NCI-H1092 (cell line): Measurements from ENCODE around the gene PEPD.

Source experiments
- DNase-seq: peaks from one replicate; lab custom pipeline; 2025; lab: John Stamatoyannopoulos, UW

PEPD gene

GRCh38 chr19:33458171-33458633 is 63.4 kb downstream of the PEPD start:
- no peak for DNase-seq

GRCh38 chr19:33456845-33457220 is 64.8 kb downstream of the PEPD start:
- no peak for DNase-seq

DNA sequence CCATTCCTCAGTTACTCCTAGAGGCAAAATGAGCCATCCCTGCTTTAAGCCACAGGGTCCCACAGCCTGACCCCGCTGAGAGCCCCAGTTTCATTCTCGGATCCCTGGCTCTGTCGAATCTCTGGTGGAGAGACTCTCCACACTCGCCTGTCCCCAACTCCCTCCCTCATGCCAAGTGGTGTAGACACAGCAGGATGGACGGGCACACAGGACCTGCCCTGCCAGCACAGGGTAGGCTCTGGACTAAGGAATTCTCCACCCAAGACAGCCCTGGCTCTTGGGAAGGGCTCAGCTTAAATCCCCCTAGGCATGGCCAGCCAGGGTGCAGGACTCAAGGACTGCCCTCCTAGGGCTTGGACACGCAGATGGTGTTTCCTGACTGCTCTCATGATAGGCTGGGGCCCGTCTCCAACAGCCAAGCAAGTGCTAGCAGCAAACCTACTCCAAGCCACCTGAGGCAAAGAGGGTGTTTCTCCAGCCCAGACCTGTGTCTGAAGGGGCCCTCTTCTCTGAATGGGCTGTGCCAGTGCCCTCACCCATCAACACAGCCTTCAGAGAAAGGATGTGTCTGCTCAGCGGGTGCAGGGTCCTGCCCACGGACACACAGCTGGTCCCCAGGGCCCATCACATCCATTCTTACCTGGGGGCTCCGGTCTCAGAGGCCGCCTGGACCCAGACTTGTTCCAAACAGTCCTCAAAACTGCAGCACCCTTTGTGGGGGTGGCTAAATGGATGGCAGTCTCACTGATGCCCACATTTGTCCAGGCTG is 65.3 kb downstream of the PEPD start:
- no peak for DNase-seq

DNA sequence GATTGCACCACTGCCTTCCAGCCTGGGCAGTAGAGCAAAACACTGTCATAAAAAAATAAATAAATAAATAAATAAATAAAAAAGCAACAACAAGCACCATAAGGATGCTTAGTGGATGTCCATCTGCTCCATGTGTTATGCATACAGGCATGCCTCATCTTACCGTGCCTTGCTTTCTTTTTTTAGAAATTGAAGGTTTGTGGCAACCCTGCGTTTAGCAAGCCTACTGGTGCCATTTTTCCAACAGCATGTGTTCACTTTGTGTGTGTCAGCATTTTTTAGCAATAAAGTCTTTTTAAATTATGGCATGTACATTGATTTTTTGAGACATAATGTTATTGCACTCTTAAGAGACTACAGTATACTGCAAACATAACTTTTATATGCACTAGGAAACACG is 68.3 kb downstream of the PEPD start:
- DNase-seq: no peak

DNA sequence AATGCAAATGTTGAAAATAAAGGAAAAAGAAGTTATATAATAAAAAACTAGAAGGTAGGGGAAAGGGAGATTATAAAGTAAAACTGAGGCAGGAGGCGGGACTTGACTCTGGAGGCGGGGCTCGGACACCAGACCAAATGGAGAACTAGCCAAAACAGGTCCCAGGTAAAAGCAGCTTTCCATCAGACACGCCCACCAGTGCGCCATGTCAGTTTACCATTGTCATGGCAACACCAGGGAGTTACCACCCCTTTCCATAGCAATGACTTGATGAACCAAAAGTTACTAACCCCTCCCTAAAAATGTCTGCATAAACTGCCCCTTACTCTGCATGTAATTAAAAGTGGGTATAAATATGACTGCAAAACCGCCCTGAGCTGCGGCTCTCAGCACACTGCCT is 70.9 kb downstream of the PEPD start:
- no peak for DNase-seq

DNA sequence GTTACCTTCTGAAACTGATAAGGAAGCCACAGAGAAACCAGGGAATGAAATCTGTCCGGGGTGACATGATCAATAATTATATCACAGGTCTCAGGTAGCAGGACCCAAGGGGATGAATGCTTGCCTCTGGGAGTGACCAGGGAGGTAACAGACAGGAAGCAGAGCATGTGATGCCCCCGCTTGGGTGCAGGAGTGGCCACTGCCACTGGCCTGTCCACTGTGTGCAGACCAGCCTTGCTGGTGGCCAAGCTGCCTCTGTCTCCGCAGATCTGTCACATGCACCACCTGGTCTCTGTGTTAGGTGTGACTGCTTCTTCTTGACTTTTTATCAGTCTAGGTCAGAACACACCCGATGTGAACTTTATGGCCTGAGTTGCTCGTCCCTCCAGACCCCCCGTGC is 71.8 kb downstream of the PEPD start:
- no peak for DNase-seq

DNA sequence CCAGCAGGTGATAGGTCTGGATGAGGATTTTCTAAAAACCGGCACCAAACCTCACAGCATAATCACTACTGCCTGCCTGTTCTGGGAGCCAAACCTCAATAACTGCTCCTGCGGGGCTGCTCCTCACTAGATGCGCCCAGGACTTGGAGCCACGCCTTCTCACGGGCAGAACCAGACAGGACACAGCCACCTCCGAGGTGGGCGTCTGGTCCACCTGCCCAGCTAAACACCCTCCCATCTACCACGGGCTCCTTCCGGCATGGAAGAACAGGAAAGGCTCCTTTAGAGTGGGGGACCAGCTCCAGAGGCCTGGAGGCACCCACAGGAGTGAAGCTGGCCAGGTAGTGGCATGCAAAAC is 73.5 kb downstream of the PEPD start:
- DNase-seq: no peak

DNA sequence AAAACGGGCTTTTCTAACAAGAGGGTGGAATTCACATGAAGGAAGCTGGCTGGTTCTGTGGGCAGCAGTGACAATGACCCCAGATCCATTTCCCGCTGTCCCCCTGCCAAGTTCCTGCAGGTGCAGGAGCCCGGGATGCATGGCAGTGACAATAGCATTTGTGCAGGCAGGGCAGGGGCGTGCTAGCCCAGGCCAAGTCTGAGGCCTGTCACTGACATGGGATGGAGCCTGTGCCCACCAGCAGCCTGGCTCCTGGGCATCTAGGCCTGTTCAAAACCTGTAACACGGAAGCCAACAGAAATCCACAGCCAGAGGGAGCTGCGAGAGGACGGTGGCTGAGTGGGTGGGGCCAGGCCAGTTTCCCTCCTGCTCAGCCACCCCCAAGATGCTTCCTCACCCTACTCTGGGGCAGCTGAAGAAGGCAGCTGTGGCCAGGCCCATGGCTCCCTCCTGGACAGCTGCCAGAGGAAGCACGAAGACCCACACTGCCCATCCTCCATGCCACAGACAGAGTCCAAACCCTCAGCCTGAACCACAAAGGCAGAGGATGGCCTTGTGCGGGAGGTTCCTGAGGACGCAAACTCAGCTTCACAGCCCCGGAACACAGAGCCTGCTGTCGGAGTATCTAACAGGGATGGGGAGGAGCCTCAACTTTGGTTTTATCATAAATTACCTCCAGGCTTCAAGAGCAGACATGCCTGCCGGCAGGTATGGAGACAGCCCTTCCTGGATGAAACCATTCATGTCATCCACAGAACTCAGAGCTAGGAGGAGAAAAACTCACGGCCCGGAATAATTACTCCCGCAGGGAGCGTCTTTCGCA is 74.0 kb downstream of the PEPD start:
- DNase-seq: no peak

DNA sequence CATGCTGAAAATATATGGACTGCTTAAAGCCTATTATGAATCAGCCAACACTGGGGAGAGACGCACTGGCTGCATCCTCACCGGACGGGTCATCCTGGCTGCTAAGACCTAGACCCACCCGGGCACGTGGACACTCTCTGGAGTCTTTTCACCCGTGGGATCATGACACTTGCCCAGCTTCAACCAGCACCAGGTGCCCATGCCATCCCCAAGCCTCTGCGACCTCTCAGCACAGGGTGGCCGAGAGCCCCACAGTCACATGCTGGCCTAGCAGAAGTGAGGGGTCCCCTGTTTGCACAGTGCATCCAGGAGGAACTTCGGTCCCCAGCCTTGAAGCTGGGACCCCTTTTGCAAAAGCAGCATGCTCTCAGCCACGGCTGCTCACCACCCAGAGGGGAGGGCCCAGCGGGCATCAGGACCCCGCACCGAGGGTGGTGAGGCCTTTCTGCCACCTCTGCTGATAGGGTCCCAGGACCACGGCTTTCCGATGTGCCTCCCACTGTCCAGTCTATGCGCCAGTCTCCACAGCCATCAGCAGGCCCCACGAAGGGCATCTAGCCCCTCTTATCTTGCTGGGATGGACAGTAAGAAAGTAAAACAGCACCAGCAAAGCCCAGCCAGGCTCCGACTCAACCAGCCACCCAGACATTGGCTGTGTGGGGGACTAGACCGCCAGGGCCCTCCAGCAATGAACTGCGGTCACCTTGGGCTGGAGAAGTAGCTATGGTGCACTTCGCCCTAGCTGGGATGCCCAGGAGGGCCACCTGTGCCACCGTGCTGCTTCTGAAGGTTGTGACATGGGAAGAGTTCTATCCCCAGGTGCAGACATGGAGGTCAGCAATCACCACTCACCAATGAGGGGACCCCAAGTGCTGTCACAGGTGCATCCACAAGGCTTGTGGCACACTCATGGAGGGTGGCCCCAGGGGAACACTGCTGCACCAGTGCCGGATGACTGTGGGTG is 75.0 kb downstream of the PEPD start:
- no peak for DNase-seq

DNA sequence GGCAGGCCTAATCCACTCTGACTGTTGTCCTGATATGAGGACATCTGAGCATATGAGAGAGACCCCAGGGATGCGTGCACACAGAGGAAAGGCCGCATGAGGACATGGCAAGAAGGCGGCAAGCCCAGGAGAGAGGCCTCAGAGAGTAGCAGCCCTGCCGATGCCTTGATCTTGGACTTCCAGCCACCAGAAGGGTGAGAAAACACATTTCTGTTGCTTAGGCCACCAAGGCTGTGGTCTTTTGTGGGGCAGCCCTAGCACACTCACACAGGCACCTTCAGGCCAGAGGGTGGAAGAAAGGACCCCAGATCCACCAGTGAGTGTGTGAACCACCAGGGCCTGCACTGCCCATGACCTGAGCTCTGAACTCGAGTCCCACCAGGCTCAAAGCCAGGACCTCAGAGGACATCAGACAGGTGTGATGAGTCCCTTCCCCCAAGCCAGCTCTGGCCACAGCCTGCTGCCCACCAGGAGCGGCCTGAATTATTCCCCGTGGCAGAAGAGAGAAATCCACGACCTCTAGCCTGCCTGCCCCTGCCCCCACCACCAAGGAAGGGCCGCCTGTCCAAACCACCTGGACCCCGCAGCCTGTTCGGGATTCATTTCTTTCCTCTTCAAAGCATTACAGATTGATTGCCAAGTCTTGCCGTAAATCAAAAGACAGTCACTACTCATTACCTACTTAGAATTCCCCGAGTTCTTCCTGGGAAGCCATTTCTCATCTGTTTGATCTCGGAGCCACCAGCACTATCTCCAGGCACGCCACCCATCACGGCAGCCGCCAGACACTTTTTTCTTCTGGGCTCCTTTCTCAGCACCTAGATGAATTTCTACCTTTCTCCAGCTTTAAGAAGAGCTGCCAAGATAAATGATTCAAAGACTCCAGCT is 75.9 kb downstream of the PEPD start:
- DNase-seq: no peak

DNA sequence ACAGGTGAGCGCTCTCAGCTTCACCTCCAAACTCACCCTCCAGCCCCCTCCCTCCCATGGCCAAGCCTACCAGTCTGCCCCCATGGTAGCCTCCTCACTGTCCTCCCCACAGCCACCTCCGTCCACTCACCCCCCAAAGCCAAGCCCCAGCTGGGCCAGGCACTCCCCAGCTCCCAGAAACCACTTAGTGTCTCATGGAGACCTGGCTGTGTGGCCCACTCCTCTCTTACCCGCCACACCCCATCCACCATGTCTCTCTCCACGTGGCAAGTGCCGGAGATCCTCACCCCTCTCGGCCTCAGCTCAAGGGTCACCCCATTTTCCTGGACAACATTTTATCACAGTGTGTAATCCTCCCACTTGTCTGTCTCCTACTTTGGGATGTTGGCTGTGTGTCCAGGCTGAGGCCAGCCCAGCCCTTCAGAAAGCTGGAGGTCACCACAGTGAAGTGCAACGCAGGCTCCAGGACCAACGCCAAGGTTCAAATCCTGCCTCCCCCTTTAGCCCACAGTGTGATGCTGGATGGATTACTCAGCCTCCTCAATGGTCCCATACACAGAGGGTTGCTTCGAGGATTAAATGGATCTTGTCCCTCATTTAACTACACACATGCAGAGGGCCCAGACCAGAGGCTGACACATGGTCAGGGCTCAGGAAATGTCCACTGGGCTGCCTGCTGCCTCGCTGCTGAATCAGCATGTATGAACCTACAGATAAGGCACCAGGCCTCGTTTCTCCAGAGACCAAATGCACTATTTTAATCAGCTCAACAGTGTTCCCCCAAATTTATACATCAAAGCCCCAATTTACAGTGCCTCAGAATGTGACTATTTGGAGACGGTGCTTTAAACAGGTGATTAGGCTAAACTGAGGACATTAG is 76.8 kb downstream of the PEPD start:
- no peak for DNase-seq

GRCh38 chr19:33443638-33444561 is 77.7 kb downstream of the PEPD start:
- DNase-seq: no peak

DNA sequence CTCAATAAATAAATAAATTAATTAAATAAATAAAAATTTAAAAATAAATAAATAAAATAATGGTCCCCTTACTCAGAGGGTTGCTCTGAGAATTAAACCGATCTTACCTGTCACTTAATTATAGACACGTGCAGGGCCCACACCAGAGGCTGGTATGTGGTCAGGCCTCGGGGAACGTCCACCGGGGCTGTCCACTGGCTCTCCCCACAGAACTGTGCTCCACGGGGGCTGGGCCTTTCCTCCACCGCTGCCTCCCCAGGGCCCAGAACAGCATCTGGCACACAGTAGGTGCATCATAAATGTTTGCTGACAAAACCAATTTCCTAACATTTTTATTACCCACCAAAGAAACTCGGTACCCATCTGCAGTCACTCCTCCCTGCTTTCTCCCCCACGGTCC is 78.9 kb downstream of the PEPD start:
- no peak for DNase-seq

GRCh38 chr19:33441828-33442227 is 79.8 kb downstream of the PEPD start:
- DNase-seq: no peak

- DNase-seq: no peak
Observed at GRCh38 chr19:33441277-33441699, 80.3 kb downstream of the PEPD start.

- no peak for DNase-seq
Observed at GRCh38 chr19:33440682-33441081, 80.9 kb downstream of the PEPD start.

GRCh38 chr19:33440241-33440640 is 81.3 kb downstream of the PEPD start:
- no peak for DNase-seq

DNA sequence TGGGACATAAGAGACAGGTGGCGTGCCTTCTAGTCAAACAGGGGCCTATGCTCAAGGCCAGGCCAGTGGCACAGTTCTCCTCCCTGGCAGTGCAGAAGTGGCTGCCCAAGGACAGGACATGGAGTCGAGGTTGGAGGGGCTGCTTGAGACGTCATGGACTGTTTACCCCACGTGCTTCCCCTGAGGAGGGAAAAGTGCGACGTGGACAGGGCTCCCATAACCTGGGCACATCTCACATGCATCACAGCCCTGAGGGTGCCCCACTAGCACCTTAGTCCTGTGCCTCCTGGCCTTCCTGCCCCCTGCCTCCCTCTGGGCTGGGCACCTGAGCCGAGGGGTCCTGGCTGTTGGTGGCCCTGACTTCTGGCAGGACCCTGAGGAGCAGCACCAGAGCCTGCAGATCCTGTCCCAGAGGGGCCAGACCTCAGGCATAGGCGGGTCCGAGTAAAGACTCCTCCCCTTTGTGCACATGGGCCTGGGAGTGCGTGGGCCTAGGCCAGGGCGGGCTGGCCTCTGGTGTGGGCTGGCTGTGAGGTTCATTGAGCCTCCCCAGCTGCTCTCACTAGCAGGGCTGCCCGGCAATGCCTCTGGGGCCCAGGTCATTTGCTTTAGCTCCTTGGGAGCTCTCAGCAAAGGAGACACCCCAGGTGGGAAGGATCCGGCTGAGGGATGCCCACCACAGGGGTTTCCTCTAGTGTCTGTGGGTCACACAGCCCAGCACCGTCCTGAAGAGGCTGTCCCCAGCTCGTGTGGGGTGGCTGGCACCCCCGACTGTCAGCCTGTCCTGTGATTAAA is 82.4 kb downstream of the PEPD start:
- DNase-seq: no peak
